Muscle layer of colon (tissue), 2 donors: ENCODE measurements around the gene ARHGAP27.
"Not testable (repeated sequence)": the region's sequence is repeated elsewhere in the genome, so short reads cannot be mapped to it uniquely, and the experiment has no call there.

ENCODE experiments used
- H3K27ac ChIP-seq: one replicate; pipeline ENCODE4 v1.7.0; 2013; ENCODE audit warnings: low read depth, mild to moderate bottlenecking, low read length, moderate library complexity
- H3K27me3 ChIP-seq, 2 donors: one replicate each; pipeline ENCODE4 v1.7.0; 2013; ENCODE audit warnings: low read length in 2 of 2, mild to moderate bottlenecking in 2 of 2; ENCODE audit not compliant: insufficient read depth in 2 of 2, control insufficient read depth in 1 of 2
- H3K36me3 ChIP-seq: one replicate; pipeline ENCODE4 v1.7.0; 2013; ENCODE audit warnings: mild to moderate bottlenecking, low read length; ENCODE audit not compliant: insufficient read depth
- H3K4me1 ChIP-seq: one replicate; pipeline ENCODE4 v1.7.0; 2013; ENCODE audit warnings: mild to moderate bottlenecking, low read length; ENCODE audit not compliant: insufficient read depth
- H3K4me3 ChIP-seq, 2 donors: one replicate each; pipeline ENCODE4 v1.7.0; 2013; ENCODE audit warnings: low read length in 2 of 2, low read depth in 1 of 2, mild to moderate bottlenecking in 1 of 2, moderate library complexity in 1 of 2
- H3K9ac ChIP-seq: one replicate; pipeline ENCODE4 v1.7.0; 2013; ENCODE audit warnings: low read length
- H3K9me3 ChIP-seq: one replicate; pipeline ENCODE4 v1.7.0; 2013; ENCODE audit warnings: mild to moderate bottlenecking, low read length
- donor health status: abdominal sarcoma.
- donor health status: Adenocarcinoma of cecum.

Gene ARHGAP27

DNA sequence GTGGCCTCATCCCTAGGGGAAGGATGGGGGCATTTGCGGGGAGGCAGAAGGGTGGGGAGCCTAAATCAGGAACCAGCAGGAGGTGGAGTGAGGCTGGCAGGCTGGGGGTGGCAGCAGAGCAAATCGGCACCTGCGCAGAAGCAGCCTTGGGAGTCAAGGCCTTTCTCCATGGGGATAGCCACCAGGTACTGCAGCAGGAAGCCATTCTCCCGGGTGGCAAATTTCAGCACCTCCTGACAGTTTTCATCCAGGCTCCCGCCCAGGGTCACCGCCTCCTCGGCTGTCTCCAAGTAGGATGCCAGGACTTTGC is 20.5 kb upstream of the ARHGAP27 start:
- not testable (repeated sequence) for H3K27me3 ChIP-seq, H3K36me3 ChIP-seq

DNA sequence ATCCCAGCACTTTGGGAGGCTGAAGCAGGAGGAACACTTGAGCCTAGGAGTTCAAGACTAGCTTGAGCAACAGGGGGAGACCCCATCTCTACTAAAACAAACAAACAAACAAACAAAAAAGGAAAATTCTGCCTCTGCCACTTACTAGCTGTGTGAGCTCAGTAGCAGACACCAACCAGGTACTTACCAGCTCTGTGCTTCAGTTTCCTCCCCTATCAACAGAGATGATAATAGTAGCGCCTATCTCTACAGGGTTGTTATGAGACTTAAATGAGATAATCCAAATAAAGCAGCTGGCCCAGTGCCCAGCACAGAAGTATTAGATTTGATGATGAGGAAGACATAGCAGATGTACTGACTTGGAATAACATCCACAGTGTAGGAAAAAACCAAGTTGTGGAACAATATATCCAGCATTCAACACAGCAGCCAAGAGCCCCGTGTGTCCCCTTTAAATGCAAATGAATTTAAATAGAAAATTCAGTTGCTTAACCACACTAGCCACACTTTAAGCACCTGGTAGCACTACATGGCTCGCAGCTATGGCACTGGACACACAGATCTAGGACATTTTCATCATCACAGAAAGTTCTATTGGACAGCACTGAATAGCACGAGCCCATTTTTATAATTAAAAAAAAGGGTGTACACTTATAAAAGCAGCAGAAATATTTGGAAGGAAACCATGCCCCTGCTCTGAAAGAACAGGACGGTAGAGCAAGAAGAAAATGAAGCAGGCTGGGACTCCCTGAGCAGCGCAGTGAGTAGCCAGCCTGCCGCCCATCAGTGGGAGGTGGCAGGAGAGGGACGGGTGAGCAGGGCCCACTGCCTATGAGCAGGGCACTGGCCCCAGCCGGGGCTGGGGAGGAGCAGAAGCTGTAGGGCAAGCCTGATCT is 19.9 kb upstream of the ARHGAP27 start:
- H3K27ac ChIP-seq, H3K9me3 ChIP-seq, H3K36me3 ChIP-seq, H3K4me1 ChIP-seq, H3K27me3 ChIP-seq, H3K4me3 ChIP-seq, H3K9ac ChIP-seq: not testable (repeated sequence)

More for the DNA sequence above, 20.5 kb upstream of the ARHGAP27 start:
- not testable (repeated sequence) for H3K9me3 ChIP-seq, H3K4me1 ChIP-seq, H3K4me3 ChIP-seq, H3K9ac ChIP-seq, H3K27ac ChIP-seq

DNA sequence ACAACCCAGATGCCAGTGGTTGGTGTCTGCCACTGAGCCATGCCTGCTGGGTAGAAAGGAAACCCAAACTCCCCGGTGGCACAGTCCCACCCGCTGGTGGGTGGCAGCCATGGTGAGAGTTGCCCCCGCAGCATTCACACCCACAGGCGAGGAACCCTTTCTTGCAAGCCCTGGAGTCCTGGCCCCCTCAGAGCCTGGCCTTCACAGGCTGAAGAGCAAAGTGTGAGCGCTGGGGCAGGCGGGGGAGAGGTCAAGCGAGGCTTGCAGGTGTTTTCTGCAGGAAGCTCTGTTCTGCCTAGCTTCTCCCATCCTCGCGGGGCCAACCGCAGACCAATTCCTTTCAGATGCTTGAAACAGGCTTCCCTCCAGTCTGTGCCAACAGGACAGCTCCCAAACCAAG is 19.0 kb upstream of the ARHGAP27 start:
- H3K27ac ChIP-seq, H3K36me3 ChIP-seq, H3K27me3 ChIP-seq, H3K4me1 ChIP-seq, H3K4me3 ChIP-seq, H3K9me3 ChIP-seq, H3K9ac ChIP-seq: not testable (repeated sequence)

DNA sequence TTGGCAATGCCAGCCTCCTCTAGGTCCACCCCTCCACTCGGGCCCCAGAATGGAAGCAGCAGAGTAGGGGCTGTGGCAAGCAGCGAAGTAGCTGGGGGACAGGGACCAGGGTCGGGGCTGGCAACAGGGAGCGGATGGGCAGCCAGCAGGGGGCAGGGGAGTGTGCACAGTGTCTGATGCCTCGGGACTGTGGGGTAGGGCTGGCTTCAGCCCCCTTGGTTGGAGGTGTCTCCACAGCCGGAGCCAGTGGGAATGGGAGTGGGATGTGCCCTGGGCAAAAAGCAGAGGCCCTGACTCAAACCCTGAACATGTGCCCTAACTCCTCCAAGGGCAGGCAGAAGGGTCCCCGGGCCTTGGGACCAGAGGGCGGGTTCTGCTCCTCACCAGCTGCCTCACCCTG is 18.5 kb upstream of the ARHGAP27 start:
- Histone ChIP-seq H3K4me3 (no peak overlapping the region), H3K9me3 (no peaks in the 10 kb centered on the region), H3K4me1 (no peaks in the 10 kb centered on the region), H3K36me3 (peaks cover 9% of the 10 kb centered on the region), H3K27ac (no peak overlapping the region), H3K27me3 (no peaks in the 10 kb centered on the region), H3K9ac (no peak overlapping the region)

DNA sequence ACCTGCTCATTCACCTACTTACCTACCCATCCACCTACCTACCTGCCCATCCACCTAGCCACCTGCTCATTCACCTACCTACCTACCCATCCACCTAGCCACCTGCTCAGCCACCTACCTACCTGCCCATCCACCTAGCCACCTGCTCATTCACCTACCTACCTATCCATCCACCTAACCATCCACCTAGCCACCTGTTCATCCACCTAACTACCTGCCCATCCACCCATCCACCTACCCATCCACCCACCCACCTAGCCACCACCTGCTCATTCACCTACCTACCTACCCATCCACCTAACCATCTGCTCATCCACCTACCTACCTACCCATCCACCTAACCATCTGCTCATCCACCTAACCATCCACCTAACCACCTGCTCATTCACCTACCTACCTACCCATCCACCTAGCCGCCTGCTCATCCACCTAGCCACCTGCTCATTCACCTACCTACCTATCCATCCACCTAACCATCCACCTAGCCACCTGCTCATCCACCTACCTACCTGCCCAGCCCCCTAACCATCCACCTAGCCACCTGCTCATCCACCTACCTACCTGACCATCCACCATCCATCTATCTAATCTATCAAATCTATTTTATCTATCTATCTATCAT is 17.1 kb upstream of the ARHGAP27 start:
- not testable (repeated sequence) for H3K4me3 ChIP-seq, H3K27ac ChIP-seq, H3K4me1 ChIP-seq, H3K9me3 ChIP-seq, H3K9ac ChIP-seq, H3K27me3 ChIP-seq, H3K36me3 ChIP-seq

DNA sequence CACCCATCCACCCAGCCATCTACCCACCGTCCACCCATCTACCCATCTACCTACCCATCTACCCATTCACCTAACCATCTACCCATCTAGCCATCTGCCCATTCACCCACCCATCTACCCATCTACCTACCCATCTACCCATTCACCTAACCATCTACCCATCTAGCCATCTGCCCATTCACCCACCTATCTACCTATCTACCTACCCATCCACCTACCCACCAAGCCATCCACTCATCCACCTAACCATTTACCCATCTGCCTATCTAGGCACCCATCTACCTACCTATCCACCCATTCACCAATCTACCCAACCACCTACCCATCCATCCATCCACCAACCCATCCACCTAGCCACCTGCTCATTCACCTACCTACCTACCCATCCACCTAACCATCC is 16.6 kb upstream of the ARHGAP27 start:
- H3K36me3 ChIP-seq, H3K27me3 ChIP-seq, H3K4me3 ChIP-seq, H3K4me1 ChIP-seq, H3K9ac ChIP-seq, H3K27ac ChIP-seq, H3K9me3 ChIP-seq: not testable (repeated sequence)

DNA sequence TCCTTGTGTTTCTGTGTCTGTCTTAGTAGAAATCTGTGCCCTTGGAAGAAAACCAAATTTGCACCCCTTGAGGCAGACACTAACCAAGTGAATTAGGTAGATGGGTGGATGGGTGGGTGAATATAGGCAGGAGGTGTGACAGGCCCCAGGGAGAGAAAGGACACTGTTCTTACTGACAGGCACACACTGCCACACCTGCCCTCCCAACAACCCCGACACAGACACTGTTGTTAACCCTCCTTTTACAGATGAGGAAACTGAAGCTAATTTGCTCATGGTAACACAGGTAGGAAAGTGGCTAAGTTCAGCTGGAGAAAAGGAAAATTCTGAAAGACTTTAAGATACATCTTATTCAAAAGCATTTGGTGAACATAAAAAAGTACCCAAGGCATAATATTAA is 15.8 kb upstream of the ARHGAP27 start:
- H3K27me3 ChIP-seq, H3K27ac ChIP-seq, H3K4me3 ChIP-seq, H3K36me3 ChIP-seq, H3K9ac ChIP-seq, H3K9me3 ChIP-seq, H3K4me1 ChIP-seq: not testable (repeated sequence)

DNA sequence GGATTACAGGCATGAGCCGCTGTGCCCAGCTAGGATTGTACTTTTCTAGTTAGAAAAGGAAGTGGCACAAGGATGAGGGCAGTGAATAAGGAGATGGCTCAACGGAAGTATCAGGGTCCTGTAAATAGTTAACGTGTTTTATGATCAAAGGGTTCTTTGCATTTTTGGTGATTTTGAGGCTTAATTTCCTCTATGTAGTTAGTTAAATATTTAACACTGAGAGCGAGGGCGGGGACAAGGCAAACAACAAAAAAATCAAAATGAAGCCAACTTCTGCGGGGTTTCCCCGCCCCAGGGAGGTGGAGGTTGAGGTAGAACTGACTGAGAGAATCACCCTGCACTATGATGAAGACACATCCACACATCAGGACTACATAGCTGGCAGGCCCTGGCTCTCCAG is 15.4 kb upstream of the ARHGAP27 start:
- not testable (repeated sequence) for H3K4me3 ChIP-seq, H3K27ac ChIP-seq, H3K27me3 ChIP-seq, H3K9me3 ChIP-seq, H3K4me1 ChIP-seq, H3K9ac ChIP-seq, H3K36me3 ChIP-seq

DNA sequence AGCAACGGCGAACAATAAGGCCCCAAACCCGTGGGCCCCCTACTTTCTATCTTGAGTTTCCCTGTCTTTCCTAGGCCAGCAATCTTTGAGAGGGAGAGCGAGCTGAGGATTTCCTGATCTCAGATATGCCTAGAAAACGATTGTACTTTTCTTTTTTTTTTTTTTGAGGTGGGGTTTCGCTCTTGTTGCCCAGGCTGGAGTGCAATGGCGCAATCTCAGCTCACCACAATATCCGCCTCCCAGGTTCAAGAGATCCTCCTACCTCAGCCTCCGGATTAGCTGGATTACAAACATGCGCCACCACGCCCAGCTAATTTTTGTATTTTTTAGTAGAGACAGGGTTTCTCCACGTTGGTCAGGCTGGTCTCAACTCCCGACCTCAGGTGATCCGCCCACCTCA is 15.0 kb upstream of the ARHGAP27 start:
- not testable (repeated sequence) for H3K4me3 ChIP-seq, H3K27ac ChIP-seq, H3K9me3 ChIP-seq, H3K36me3 ChIP-seq, H3K27me3 ChIP-seq, H3K9ac ChIP-seq, H3K4me1 ChIP-seq

DNA sequence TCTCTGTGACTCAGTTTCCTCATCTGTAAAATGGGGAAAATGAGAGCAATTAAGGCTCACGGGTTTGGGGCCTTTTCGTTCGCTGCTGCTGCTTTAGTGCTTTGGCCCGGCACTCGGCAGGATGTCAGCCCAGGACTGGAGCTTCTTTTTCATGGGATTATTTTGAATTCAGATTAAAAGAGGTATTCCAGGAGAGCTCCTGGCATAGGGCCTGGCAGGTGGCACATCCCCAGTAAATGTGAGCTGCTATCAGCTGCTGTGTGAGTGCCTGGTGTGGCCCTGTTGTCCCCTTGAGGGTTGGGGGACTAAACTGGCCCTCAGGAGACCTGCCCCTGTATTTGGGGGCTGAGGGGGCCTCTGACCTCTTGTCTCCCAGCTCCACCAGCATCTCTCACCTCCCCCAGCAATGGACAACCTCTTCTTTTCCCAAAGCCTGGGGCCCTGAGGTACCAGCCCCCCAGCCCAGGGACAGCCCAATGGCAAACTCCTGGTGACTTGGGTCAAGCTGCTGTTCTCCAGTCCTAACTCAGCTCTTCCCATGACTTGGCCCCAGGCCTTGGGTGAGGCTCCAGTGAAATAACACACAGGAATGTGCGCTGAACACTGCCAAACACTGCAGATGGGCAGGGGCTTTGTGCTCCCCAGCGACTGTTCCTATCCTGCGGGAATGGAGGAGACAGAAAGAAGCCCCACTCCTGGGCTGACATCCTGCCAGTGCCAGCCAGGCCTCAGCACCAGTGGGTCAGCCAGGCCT is 14.4 kb upstream of the ARHGAP27 start:
- not testable (repeated sequence) for H3K4me1 ChIP-seq, H3K9ac ChIP-seq, H3K36me3 ChIP-seq, H3K4me3 ChIP-seq, H3K27ac ChIP-seq, H3K27me3 ChIP-seq, H3K9me3 ChIP-seq

DNA sequence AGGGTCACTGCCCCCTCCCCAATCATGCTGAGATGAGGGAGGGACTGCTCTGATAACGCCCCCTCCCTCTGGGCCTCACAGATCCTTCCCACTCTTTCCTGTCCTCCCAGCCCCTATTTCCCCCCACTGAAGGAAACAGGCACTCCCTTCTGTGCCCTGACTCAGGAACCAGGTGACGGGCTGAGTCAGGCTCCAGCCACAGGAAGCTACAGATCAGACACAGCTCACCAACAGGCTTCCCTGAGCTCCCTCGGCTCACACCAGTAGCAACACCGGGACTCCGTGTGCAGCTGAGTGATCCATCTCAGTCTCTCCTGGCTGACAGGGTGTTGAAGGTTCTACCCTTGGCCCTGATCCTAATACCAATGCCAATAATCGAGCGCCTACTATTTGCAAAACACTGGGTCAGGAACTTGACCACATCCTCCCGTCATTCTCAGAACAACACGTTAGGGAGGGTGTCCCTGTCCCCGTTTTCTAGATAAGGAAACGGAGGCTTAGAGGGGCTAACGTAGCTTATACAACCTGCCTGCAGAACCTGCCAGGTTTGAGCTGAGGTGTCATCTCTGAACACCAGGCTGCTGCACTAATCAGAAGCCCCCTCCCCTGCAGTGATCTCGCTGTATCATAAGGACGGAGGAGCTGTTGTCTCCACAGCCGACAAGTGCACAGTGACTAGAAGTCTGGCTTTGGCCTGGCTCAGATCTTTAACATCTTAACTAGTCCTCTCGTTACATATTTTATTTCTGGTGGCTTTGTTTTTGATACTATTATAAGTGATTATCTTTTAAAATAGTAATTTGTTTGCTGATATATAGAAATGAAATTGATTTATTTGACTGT is 13.5 kb upstream of the ARHGAP27 start:
- not testable (repeated sequence) for H3K27ac ChIP-seq, H3K36me3 ChIP-seq, H3K27me3 ChIP-seq, H3K9me3 ChIP-seq, H3K4me3 ChIP-seq, H3K9ac ChIP-seq, H3K4me1 ChIP-seq
